NCI-H226 (cell line): Measurements from ENCODE around the gene IGF2BP1.
"Not testable (repeated sequence)": the region's sequence is repeated elsewhere in the genome, so short reads cannot be mapped to it uniquely, and the experiment has no call there.

Experiments
- DNase-seq: peaks from one replicate; pipeline ENCODE4 v3.0.0-alpha.2; 2015

The IGF2BP1 gene

GRCh38 chr17:49020609-49021008, 23.4 kb downstream of the IGF2BP1 start:
- DNase-seq: no peak

- no peak for DNase-seq
Observed at GRCh38 chr17:49021095-49021767, 24.0 kb downstream of the IGF2BP1 start.

GRCh38 chr17:49021768-49022103, 24.6 kb downstream of the IGF2BP1 start:
- DNase-seq: no peak

- DNase-seq: peak; percentile 68
Observed at GRCh38 chr17:49022391-49022941, 25.3 kb downstream of the IGF2BP1 start.

- no peak for DNase-seq
Observed at GRCh38 chr17:49024523-49024922, 27.3 kb downstream of the IGF2BP1 start.

- DNase-seq: not testable (repeated sequence)
Observed at GRCh38 chr17:49026447-49026846, 29.3 kb downstream of the IGF2BP1 start.

GRCh38 chr17:49028271-49028670, 31.1 kb downstream of the IGF2BP1 start:
- DNase-seq: no peak

- DNase-seq: no peak
Observed at GRCh38 chr17:49029801-49030200, 32.6 kb downstream of the IGF2BP1 start.

- peak; percentile 50 for DNase-seq
Observed at GRCh38 chr17:49031965-49032928, 35.1 kb downstream of the IGF2BP1 start.

GRCh38 chr17:49035470-49036269, 38.5 kb downstream of the IGF2BP1 start:
- peak; percentile 56 for DNase-seq

GRCh38 chr17:49036270-49036626, 39.1 kb downstream of the IGF2BP1 start:
- DNase-seq: no peak

GRCh38 chr17:49038138-49038537, 41.0 kb downstream of the IGF2BP1 start:
- no peak for DNase-seq

GRCh38 chr17:49038544-49038943, 41.4 kb downstream of the IGF2BP1 start:
- no peak for DNase-seq

- not testable (repeated sequence) for DNase-seq
Observed at GRCh38 chr17:49039518-49039917, 42.3 kb downstream of the IGF2BP1 start.

- no peak for DNase-seq
Observed at GRCh38 chr17:49041527-49041926, 44.3 kb downstream of the IGF2BP1 start.

- DNase-seq: no peak
Observed at GRCh38 chr17:49045376-49045775, 48.2 kb downstream of the IGF2BP1 start.

- DNase-seq: no peak
Observed at GRCh38 chr17:49046912-49047311, 49.7 kb downstream of the IGF2BP1 start.

- DNase-seq: no peak
Observed at GRCh38 chr17:49049265-49049664, 52.1 kb downstream of the IGF2BP1 start.

GRCh38 chr17:49050611-49051010, 53.4 kb downstream of the IGF2BP1 start:
- no peak for DNase-seq

GRCh38 chr17:49051269-49051668, 54.1 kb downstream of the IGF2BP1 start:
- no peak for DNase-seq

GRCh38 chr17:49053171-49053829, 56.1 kb downstream of the IGF2BP1 start:
- no peak for DNase-seq

- no peak for DNase-seq
Observed at GRCh38 chr17:49054342-49055092, 57.3 kb downstream of the IGF2BP1 start.
